Osteoblast (primary cell): ENCODE data around the gene STRBP. TPM values are rescaled to one million over a fixed set of nuclear protein-coding genes. Genes with fewer than 3 reads are reported as not detected.
A peak's percentile ranks its signal among the peaks of the same experiment; 100 is the strongest.

Source experiments
- DNase-seq: peaks from one replicate; pipeline ENCODE4 v3.0.0; 2011; ENCODE audit warnings: low spot score, mixed read lengths; ENCODE audit not compliant: insufficient read length; ENCODE audit errors: missing footprints
- H2AFZ ChIP-seq: 2 replicates; pipeline ENCODE4 v1.6.0; 2011; ENCODE audit warnings: mild to moderate bottlenecking, low read length
- H3K27ac ChIP-seq: 2 replicates; pipeline ENCODE4 v1.5.1; 2011; ENCODE audit warnings: mild to moderate bottlenecking, low read depth, low read length, moderate library complexity
- H3K27me3 ChIP-seq: 2 replicates; pipeline ENCODE4 v1.6.0; 2012; ENCODE audit warnings: mild to moderate bottlenecking, control low read depth, inconsistent platforms, low read length, moderate library complexity; ENCODE audit not compliant: insufficient read depth
- H3K36me3 ChIP-seq: 2 replicates; pipeline ENCODE4 v1.5.1; 2011; ENCODE audit warnings: mild to moderate bottlenecking, low read length, control low read depth, moderate library complexity; ENCODE audit not compliant: insufficient read depth
- H3K4me1 ChIP-seq: 2 replicates; pipeline ENCODE4 v1.5.1; 2011; ENCODE audit warnings: mild to moderate bottlenecking, low read length, control low read depth, moderate library complexity; ENCODE audit not compliant: insufficient read depth
- H3K4me2 ChIP-seq: 2 replicates; pipeline ENCODE4 v1.6.0; 2011; ENCODE audit warnings: mild to moderate bottlenecking, low read length; ENCODE audit not compliant: insufficient read depth
- H3K4me3 ChIP-seq: fragments of 200-600 bp; sonication (generic); 3 replicates; pipeline ENCODE4 v1.5.1; 2012; ENCODE audit warnings: mild to moderate bottlenecking, low read length, inconsistent platforms; ENCODE audit not compliant: insufficient read depth
- H3K79me2 ChIP-seq: 2 replicates; pipeline ENCODE4 v1.6.0; 2012; ENCODE audit warnings: mild to moderate bottlenecking, low read length, control low read depth, inconsistent platforms; ENCODE audit not compliant: insufficient read depth
- H3K9me3 ChIP-seq: 2 replicates; pipeline ENCODE4 v1.5.1; 2011; ENCODE audit warnings: low read depth, low read length, control low read depth
- H4K20me1 ChIP-seq: 2 replicates; pipeline ENCODE4 v1.6.0; 2012; ENCODE audit warnings: mild to moderate bottlenecking, low read length, control low read depth; ENCODE audit not compliant: insufficient read depth
- CTCF ChIP-seq: IDR thresholded peaks from 2 replicates; pipeline ENCODE4 v1.5.1; 2011; ENCODE audit warnings: mild to moderate bottlenecking, low read depth, low read length, moderate library complexity; ENCODE audit errors: extremely low read depth
- total RNA-seq: library from RNA; depleted of rRNA; stranded (reverse); fragments of >200 nt; gene quantifications from 2 replicates; pipeline ENCODE4 v1.2.3, GENCODE V29; 2012

The STRBP gene
- total RNA-seq, 1 donor: 2.9 TPM

GRCh38 chr9:123300554-123300953, 32.2 kb upstream of the STRBP start:
- no peaks in the 10 kb centered on the region for H3K79me2 ChIP-seq
- H3K4me2 ChIP-seq: no peak overlapping the region
- no peak for TF ChIP-seq CTCF

GRCh38 chr9:123299558-123300126, 31.3 kb upstream of the STRBP start:
- Histone ChIP-seq H4K20me1 (no peaks in the 10 kb centered on the region), H3K4me3 (no peak overlapping the region), H3K79me2 (no peaks in the 10 kb centered on the region), H3K4me1 (no peaks in the 10 kb centered on the region), H3K27ac (no peak overlapping the region), H3K36me3 (no peaks in the 10 kb centered on the region), H2AFZ (no peak overlapping the region), H3K4me2 (no peak overlapping the region), H3K27me3 (no peaks in the 10 kb centered on the region), H3K9me3 (no peaks in the 10 kb centered on the region)
- TF ChIP-seq CTCF: no peak
- DNase-seq: no peak

More at GRCh38 chr9:123300554-123300953, 32.2 kb upstream of the STRBP start:
- Histone ChIP-seq H4K20me1 (no peaks in the 10 kb centered on the region), H3K4me3 (no peak overlapping the region), H3K4me1 (no peaks in the 10 kb centered on the region), H3K36me3 (no peaks in the 10 kb centered on the region), H3K27me3 (no peaks in the 10 kb centered on the region), H3K9me3 (no peaks in the 10 kb centered on the region), H3K27ac (no peak overlapping the region), H2AFZ (no peak overlapping the region)
- peak; percentile 73 for DNase-seq

GRCh38 chr9:123296174-123296573, 27.8 kb upstream of the STRBP start:
- no peak for TF ChIP-seq CTCF
- Histone ChIP-seq H3K4me3 (no peak overlapping the region), H3K4me1 (no peaks in the 10 kb centered on the region), H3K27me3 (no peaks in the 10 kb centered on the region), H4K20me1 (no peaks in the 10 kb centered on the region), H3K9me3 (no peaks in the 10 kb centered on the region), H3K27ac (no peak overlapping the region), H2AFZ (no peak overlapping the region), H3K79me2 (no peaks in the 10 kb centered on the region), H3K36me3 (no peaks in the 10 kb centered on the region), H3K4me2 (no peak overlapping the region)
- no peak for DNase-seq

- TF ChIP-seq CTCF: no peak
- no peak overlapping the region for H2AFZ ChIP-seq
- H3K36me3 ChIP-seq: no peaks in the 10 kb centered on the region
- H3K9me3 ChIP-seq: no peaks in the 10 kb centered on the region
- no peak for DNase-seq
- no peak overlapping the region for H3K4me3 ChIP-seq
- H3K4me1 ChIP-seq: no peaks in the 10 kb centered on the region
- H3K27ac ChIP-seq: no peak overlapping the region
- H4K20me1 ChIP-seq: no peaks in the 10 kb centered on the region
- H3K79me2 ChIP-seq: no peaks in the 10 kb centered on the region
- no peaks in the 10 kb centered on the region for H3K27me3 ChIP-seq
- H3K4me2 ChIP-seq: no peak overlapping the region
These were observed 23.4 kb upstream of the STRBP start for GRCh38 chr9:123291736-123292135.
